K562 (cell line): ENCODE results near the gene TTC27. TPM values are rescaled to one million over a fixed set of nuclear protein-coding genes. Genes with fewer than 3 reads are reported as not detected.

ENCODE experiments used
- ATAC-seq: fragments of 200-7000 bp; cut with Tn5 transposase; 3 replicates; pipeline ENCODE4 v1.9.1; 2020; ENCODE audit warnings: moderate library complexity
- BruUV-seq: library from RNA; stranded (reverse); fragments of 400-500 nt; replicated peaks from 2 replicates; lab custom pipeline; 2021; lab: Mats Ljungman, UMichigan
- CTCF ChIA-PET: fragments of 300-600 bp; formaldehyde crosslinking; extraction: SDS; loops from one replicate; lab custom pipeline; 2021; ENCODE audit warnings: low intra/inter-chr PET ratio; lab: Yijun Ruan, JAX
- POLR2A ChIA-PET: fragments of 300-600, 350-650 bp; sonication (Branson Sonifier 250); formaldehyde crosslinking; extraction: SDS; loops from one replicate; lab custom pipeline; 2021; ENCODE audit warnings: antibody characterized with exemption, inconsistent platforms; lab: Yijun Ruan, JAX
- DNase-seq, 4 experiments: peaks; one replicate each; pipeline versions ENCODE4 v3.0.0 to v3.0.0-alpha.2; 2011 to 2018; ENCODE audit warnings: low spot score in 3 of 4, mixed read lengths in 3 of 4; ENCODE audit errors: extremely low read depth in 1 of 4
- FAIRE-seq: peaks from 2 replicates; lab custom pipeline; 2011; peaks lifted over from hg19 to GRCh38; lab: Jason Lieb, UNC
- H2AFZ ChIP-seq: 2 replicates; pipeline ENCODE4 v1.6.0; 2011; ENCODE audit warnings: low read depth, low read length, control low read depth, inconsistent platforms
- H3K27ac ChIP-seq: fragments of 200-600 bp; 3 replicates; pipeline ENCODE4 v1.8.0; 2011; ENCODE audit warnings: low read depth, mild to moderate bottlenecking, control low read depth, inconsistent platforms, low read length, moderate library complexity, mixed read lengths; ENCODE audit errors: extremely low read depth
- H3K27me3 ChIP-seq, 2 experiments: fragments of 300-600 bp in 1 of 2; 2 replicates in 1 of 2; 3 replicates in 1 of 2; pipeline versions ENCODE4 v1.6.0 to v1.8.0; 2011; ENCODE audit warnings: inconsistent platforms in 2 of 2, low read length in 2 of 2, mild to moderate bottlenecking in 1 of 2, mixed read lengths in 1 of 2, moderate library complexity in 1 of 2; ENCODE audit not compliant: control insufficient read depth in 2 of 2, insufficient read depth in 2 of 2
- H3K36me3 ChIP-seq: fragments of 300-600 bp; 3 replicates; pipeline ENCODE4 v1.8.0; 2011; ENCODE audit warnings: mild to moderate bottlenecking, low read length, inconsistent platforms; ENCODE audit not compliant: control insufficient read depth, insufficient read depth
- H3K4me1 ChIP-seq, 2 experiments: fragments of 200-600 bp in 1 of 2; replicated peaks in 1 of 2; 2 replicates in 1 of 2; 3 replicates in 1 of 2; pipeline versions ENCODE4 v1.5.1 to v1.8.0; 2011; ENCODE audit warnings: inconsistent platforms in 2 of 2, low read length in 2 of 2, mild to moderate bottlenecking in 1 of 2, mixed read lengths in 1 of 2, moderate library complexity in 1 of 2; ENCODE audit not compliant: control insufficient read depth in 2 of 2, insufficient read depth in 2 of 2
- H3K4me2 ChIP-seq: 2 replicates; pipeline ENCODE4 v1.6.1; 2011; ENCODE audit warnings: low read length, control low read depth, inconsistent platforms, mixed read lengths; ENCODE audit not compliant: insufficient read depth
- H3K4me3 ChIP-seq: fragments of 200-600 bp; sonication (generic), shearing (Covaris generic); 2 replicates; pipeline ENCODE4 v1.5.1; 2016; ENCODE audit warnings: control low read depth, inconsistent platforms
- H3K79me2 ChIP-seq: fragments of 200-600 bp; 3 replicates; pipeline ENCODE4 v1.8.0; 2011; ENCODE audit warnings: low read length, inconsistent platforms; ENCODE audit not compliant: control insufficient read depth, insufficient read depth
- H3K9ac ChIP-seq, 2 experiments: 2 replicates each; pipeline versions ENCODE4 v1.6.0 to v1.6.1; 2011; ENCODE audit warnings: low read depth in 2 of 2, low read length in 2 of 2, control low read depth in 1 of 2, inconsistent platforms in 1 of 2, mild to moderate bottlenecking in 1 of 2, mixed read lengths in 1 of 2; ENCODE audit not compliant: insufficient read depth in 1 of 2
- H3K9me1 ChIP-seq: one replicate; pipeline ENCODE4 v1.6.0; 2011; ENCODE audit warnings: inconsistent platforms, mild to moderate bottlenecking, low read length, moderate library complexity; ENCODE audit not compliant: control insufficient read depth, insufficient read depth
- H3K9me3 ChIP-seq: replicated peaks from 2 replicates; pipeline ENCODE4 v1.5.1; 2011; ENCODE audit warnings: low read depth, low read length, inconsistent platforms; ENCODE audit not compliant: control insufficient read depth, insufficient read depth
- H4K20me1 ChIP-seq: replicated peaks from 2 replicates; pipeline ENCODE4 v1.6.1; 2011; ENCODE audit warnings: low read length, inconsistent platforms, mixed read lengths; ENCODE audit not compliant: control insufficient read depth, insufficient read depth
- HDAC6 ChIP-seq: IDR thresholded peaks from 2 replicates; pipeline ENCODE4 v1.6.1; 2012; ENCODE audit warnings: low read depth, mild to moderate bottlenecking, control low read depth, inconsistent platforms, low read length, moderate library complexity
- PCBP2 ChIP-seq: fragments of 200-400 bp; formaldehyde crosslinking; IDR thresholded peaks from 2 replicates; pipeline ENCODE4 v1.6.1; 2018; ENCODE audit warnings: low read length, low read depth, mild to moderate bottlenecking, moderate library complexity; ENCODE audit not compliant: poor library complexity, severe bottlenecking
- ZNF124 ChIP-seq: sonication (generic); formaldehyde crosslinking; IDR thresholded peaks from 2 replicates; pipeline ENCODE4 v1.8.1; 2022; ENCODE audit warnings: missing genetic modification reagents
- whole genome bisulfite sequencing: fragments of 100-300 bp; shearing (Covaris generic); methylation state at CpG from one replicate; pipeline ENCODE4 v1.1.6; 2016; ENCODE audit warnings: low coverage, mixed read lengths; ENCODE audit not compliant: insufficient coverage; ENCODE audit errors: missing lambda C conversion rate; 5-methylcytosine and 5-hydroxymethylcytosine counted together
- in situ Hi-C: fragments of 300-500 bp; cut with MboI; formaldehyde crosslinking; loops from 4 replicates; pipeline ENCODE4 v1.15.0; 2018; ENCODE audit warnings: inconsistent platforms, mixed read lengths
- intact Hi-C: fragments of 100-400 bp; cut with micrococcal nuclease; formaldehyde crosslinking; loops from 2 replicates; pipeline ENCODE4 v1.14.2; 2022
- polyA plus RNA-seq, 8 experiments: library from polyadenylated mRNA; depleted of rRNA in 4 of 8; stranded (reverse) in 5 of 8; unstranded in 3 of 8; fragments of >200 nt; fragmentation: Nextera tagmentation in 2 of 8; fragmentation: Illumina TruSeq in 1 of 8; extraction: Ambion mirVana in 2 of 8; extraction: Trizol in 1 of 8; gene quantifications; 2 replicates each; pipeline versions ENCODE4 v1.2.1 to v1.2.3, GENCODE V29; 2011 to 2014; ENCODE audit warnings: inconsistent platforms in 1 of 8, missing spikeins in 1 of 8
- total RNA-seq, 7 experiments: library from RNA; depleted of rRNA in 6 of 7; stranded (reverse); fragments of >200 nt in 6 of 7; fragmentation: Illumina TruSeq in 2 of 7; extraction: Trizol in 2 of 7; gene quantifications; 2 replicates each; pipeline versions ENCODE4 v1.2.1 to v1.2.3, GENCODE V29; 2011 to 2021; ENCODE audit warnings: low replicate concordance in 1 of 7
- TF ChIP-seq, protein P1 (sequence below): sonication (generic); formaldehyde crosslinking; IDR thresholded peaks from 2 replicates; pipeline ENCODE4 v1.8.0; 2023; ENCODE audit warnings: mild to moderate bottlenecking, missing genetic modification reagents
- TF ChIP-seq, protein P2 (sequence below): fragments of 450-650 bp; formaldehyde crosslinking; IDR thresholded peaks from 2 replicates; pipeline ENCODE4 v1.4.0; 2022; ENCODE audit warnings: missing genetic modification characterization

The TTC27 gene
- total and polyA plus RNA-seq, 9 of the 15 experiments (the other 6 are each of a cell fraction or from before 2014, with no cell fraction given) = 44.3 to 93.4 (median 57.3) TPM

DNA sequence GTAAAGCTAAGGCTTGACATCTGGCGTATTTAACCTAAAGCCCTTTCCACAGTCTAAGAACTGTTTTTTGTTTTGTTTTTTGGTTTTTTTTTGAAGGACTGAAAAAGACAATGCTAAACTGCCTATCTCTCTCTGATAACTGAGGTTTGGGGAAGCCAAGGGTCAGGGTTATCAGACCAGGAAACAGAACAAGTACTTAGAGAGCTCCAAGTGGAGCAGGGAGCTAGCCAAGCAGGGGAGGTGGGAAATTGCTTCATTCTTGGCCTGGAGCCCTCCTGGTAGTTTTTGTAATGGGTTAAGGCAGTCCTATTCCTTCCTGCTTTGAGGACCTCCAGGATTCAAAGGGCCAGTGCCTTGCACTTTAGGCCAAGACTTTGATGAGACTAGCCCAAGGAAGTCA, 164.6 kb downstream of the TTC27 start:
- no peak for DNase-seq
- ATAC-seq = no peak
- Histone ChIP-seq H3K9ac (no peak overlapping the region), H4K20me1 (no peaks in the 10 kb centered on the region), H3K4me1 (peaks cover 0 to 3% of the 10 kb centered on the region in 2 experiments; a peak in 1 of 5 replicates), H3K4me2 (no peak overlapping the region), H3K4me3 (no peak overlapping the region), H3K79me2 (no peaks in the 10 kb centered on the region), H3K36me3 (peaks cover 10% of the 10 kb centered on the region), H3K9me3 (no peaks in the 10 kb centered on the region), H3K27ac (no peak overlapping the region), H2AFZ (no peak overlapping the region), H3K27me3 (no peaks in the 10 kb centered on the region), H3K9me1 (no peaks in the 10 kb centered on the region)
- intact Hi-C loops = no loop called here
- BruUV-seq = no TSS peak
- CTCF ChIA-PET = no interaction called here
- in situ Hi-C loops = no loop called here
- WGBS = 100% methylated on average over 1 of the region's 1 CpG
- TF ChIP-seq ZNF124 (CRISPR knock-in tag) = no peak
- TF ChIP-seq, protein P1, sequence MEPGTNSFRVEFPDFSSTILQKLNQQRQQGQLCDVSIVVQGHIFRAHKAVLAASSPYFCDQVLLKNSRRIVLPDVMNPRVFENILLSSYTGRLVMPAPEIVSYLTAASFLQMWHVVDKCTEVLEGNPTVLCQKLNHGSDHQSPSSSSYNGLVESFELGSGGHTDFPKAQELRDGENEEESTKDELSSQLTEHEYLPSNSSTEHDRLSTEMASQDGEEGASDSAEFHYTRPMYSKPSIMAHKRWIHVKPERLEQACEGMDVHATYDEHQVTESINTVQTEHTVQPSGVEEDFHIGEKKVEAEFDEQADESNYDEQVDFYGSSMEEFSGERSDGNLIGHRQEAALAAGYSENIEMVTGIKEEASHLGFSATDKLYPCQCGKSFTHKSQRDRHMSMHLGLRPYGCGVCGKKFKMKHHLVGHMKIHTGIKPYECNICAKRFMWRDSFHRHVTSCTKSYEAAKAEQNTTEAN (CRISPR knock-in tag) = no peak
- TF ChIP-seq PCBP2 = no peak
- no peak for TF ChIP-seq HDAC6
- TF ChIP-seq, protein P2, sequence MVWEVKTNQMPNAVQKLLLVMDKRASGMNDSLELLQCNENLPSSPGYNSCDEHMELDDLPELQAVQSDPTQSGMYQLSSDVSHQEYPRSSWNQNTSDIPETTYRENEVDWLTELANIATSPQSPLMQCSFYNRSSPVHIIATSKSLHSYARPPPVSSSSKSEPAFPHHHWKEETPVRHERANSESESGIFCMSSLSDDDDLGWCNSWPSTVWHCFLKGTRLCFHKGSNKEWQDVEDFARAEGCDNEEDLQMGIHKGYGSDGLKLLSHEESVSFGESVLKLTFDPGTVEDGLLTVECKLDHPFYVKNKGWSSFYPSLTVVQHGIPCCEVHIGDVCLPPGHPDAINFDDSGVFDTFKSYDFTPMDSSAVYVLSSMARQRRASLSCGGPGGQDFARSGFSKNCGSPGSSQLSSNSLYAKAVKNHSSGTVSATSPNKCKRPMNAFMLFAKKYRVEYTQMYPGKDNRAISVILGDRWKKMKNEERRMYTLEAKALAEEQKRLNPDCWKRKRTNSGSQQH (CRISPR knock-in tag) = no peak
- POLR2A ChIA-PET = no interaction called here
- no peak for FAIRE-seq
